Stimulated activated memory B cell treated with anti-CD40 and anti-IgM and Interleukin-4, amounts not matched to agents 10 μg/mL and 1 μg/mL and 100 μg/mL, for 72 hours (primary cell): ENCODE measurements around the gene FADS1.

ENCODE experiments used
- ATAC-seq: fragments of 150-1000 bp; cut with Tn5 transposase; 2 replicates; pipeline ENCODE4 v1.10.0; 2021
- H3K27ac Mint-ChIP-seq: one replicate; pipeline ENCODE4 v1.8.0; 2022; ENCODE audit warnings: mild to moderate bottlenecking, mixed read lengths
- H3K27me3 Mint-ChIP-seq: one replicate; pipeline ENCODE4 v1.8.0; 2022; ENCODE audit warnings: mixed read lengths
- H3K36me3 Mint-ChIP-seq: one replicate; pipeline ENCODE4 v1.8.0; 2022; ENCODE audit warnings: mixed read lengths
- H3K4me1 Mint-ChIP-seq: one replicate; pipeline ENCODE4 v1.8.0; 2022; ENCODE audit warnings: mixed read lengths
- H3K4me3 Mint-ChIP-seq: one replicate; pipeline ENCODE4 v1.8.0; 2022; ENCODE audit warnings: mild to moderate bottlenecking, moderate library complexity, mixed read lengths
- H3K9me3 Mint-ChIP-seq: one replicate; pipeline ENCODE4 v1.8.0; 2022; ENCODE audit warnings: mixed read lengths

FADS1 gene

DNA sequence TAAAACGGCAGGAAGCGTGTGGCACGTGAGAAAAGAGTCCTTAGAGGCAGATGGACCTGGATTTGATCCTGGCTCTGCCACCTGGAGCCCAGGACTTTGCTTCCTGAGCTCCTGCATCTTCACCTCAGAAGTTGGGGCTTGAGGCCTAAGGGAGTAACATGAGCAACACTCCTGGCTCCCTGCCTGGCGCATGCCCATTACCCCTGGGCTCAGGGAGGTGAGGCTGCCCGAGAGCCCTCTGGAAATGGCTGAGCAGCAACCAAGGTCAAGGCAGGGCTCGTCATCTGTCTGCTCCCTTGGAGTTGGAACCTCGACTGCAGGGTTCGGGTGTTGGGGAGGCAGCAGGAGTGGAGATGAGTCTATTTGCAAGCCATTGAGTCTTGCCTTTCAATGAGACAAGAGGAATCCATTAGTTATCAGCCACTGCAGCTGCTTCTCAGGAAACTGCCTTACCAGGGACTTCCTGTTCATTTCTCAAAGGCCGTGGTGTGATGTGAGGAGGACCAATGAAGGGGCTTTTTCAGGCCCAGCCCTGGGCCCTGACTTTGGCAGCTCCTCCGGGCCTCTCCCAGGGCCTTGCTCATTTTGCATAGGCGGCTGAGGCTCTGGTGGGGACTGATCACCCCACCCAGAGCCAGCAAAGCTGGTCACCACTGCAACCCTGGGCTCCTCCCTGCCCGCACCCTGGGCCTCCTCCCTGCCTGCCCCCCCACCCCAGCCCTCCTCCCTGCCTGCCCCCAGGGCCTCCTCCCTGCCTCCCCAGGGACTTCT is 17.7 kb upstream of the FADS1 start:
- Mint-ChIP-seq H3K36me3 (peaks cover 29% of the 10 kb centered on the region), H3K9me3 (no peaks in the 10 kb centered on the region), H3K4me1 (peaks cover 38% of the 10 kb centered on the region), H3K27me3 (peaks cover 26% of the 10 kb centered on the region), H3K4me3 (peak overlapping the region; percentile 25), H3K27ac (peak overlapping the region; percentile 64)
- peak; percentile 93 for ATAC-seq

- H3K4me3 Mint-ChIP-seq: no peak overlapping the region
- peak overlapping the region; percentile 64 for H3K27ac Mint-ChIP-seq
Observed at GRCh38 chr11:61833926-61834277, 17.1 kb upstream of the FADS1 start.

GRCh38 chr11:61833471-61833870 is 16.7 kb upstream of the FADS1 start:
- ATAC-seq: no peak
- H3K4me3 Mint-ChIP-seq: no peak overlapping the region
- H3K36me3 Mint-ChIP-seq: peaks cover 19% of the 10 kb centered on the region
- peaks cover 26% of the 10 kb centered on the region for H3K27me3 Mint-ChIP-seq
- H3K27ac Mint-ChIP-seq: peak overlapping the region; percentile 64
- peaks cover 46% of the 10 kb centered on the region for H3K4me1 Mint-ChIP-seq
- no peaks in the 10 kb centered on the region for H3K9me3 Mint-ChIP-seq

More at GRCh38 chr11:61833926-61834277, 17.1 kb upstream of the FADS1 start:
- H3K4me1 Mint-ChIP-seq: peaks cover 42% of the 10 kb centered on the region
- H3K9me3 Mint-ChIP-seq: no peaks in the 10 kb centered on the region
- no peak for ATAC-seq
- H3K27me3 Mint-ChIP-seq: peaks cover 26% of the 10 kb centered on the region
- H3K36me3 Mint-ChIP-seq: peaks cover 24% of the 10 kb centered on the region

GRCh38 chr11:61832754-61833153 is 16.0 kb upstream of the FADS1 start:
- Mint-ChIP-seq H3K27me3 (peaks cover 30% of the 10 kb centered on the region), H3K4me1 (peaks cover 53% of the 10 kb centered on the region), H3K9me3 (no peaks in the 10 kb centered on the region), H3K4me3 (no peak overlapping the region), H3K27ac (peak overlapping the region; percentile 64), H3K36me3 (peaks cover 18% of the 10 kb centered on the region)
- no peak for ATAC-seq

DNA sequence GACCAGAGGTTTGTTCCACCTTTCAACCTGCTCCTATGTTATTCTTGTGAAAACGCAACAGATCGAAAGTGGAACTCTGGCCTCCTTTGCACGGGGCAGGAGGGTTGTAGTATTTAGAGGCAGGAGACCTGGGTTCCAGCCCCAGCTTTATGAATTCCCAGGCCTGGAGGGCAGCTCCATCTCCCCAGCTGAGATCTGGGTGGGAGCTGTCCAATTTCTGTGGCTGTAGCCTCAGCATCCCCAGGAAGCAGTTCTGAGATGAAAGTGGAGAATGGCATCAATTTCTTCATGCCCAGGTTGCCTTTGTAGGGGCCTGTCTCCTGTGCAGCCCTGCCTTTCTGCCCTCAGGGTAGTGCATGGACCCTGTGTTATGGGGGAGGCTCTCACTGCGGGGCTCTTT is 15.4 kb upstream of the FADS1 start:
- no peak for ATAC-seq
- Mint-ChIP-seq H3K4me1 (peaks cover 55% of the 10 kb centered on the region), H3K9me3 (no peaks in the 10 kb centered on the region), H3K27ac (no peak overlapping the region), H3K27me3 (peaks cover 33% of the 10 kb centered on the region), H3K36me3 (peaks cover 18% of the 10 kb centered on the region), H3K4me3 (no peak overlapping the region)

- Mint-ChIP-seq H3K4me1 (peaks cover 64% of the 10 kb centered on the region), H3K4me3 (peak overlapping the region; percentile 18), H3K9me3 (no peaks in the 10 kb centered on the region), H3K27ac (no peak overlapping the region), H3K27me3 (peaks cover 47% of the 10 kb centered on the region), H3K36me3 (peaks cover 18% of the 10 kb centered on the region)
- no peak for ATAC-seq
Observed at GRCh38 chr11:61830237-61831105, 13.7 kb upstream of the FADS1 start.

DNA sequence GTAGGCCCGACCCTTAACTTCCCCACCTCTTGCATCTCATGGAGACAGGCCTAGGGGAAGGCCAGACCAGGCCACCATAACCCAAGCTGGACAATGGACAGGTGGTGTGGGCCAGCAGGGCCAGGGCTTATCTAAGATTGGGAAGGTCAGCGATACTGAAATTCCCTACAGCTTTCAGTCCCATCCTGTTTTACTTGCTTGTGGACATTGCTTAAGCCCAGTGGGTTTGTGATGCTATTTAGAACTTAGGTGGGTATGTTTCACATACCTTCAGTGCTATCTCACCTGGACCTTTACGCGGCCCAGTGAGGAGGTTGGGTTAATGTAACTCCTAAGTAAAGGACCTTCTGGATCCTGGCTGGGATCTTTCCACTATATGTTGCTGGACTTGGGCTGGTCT is 13.0 kb upstream of the FADS1 start:
- no peak overlapping the region for H3K27ac Mint-ChIP-seq
- H3K27me3 Mint-ChIP-seq: peaks cover 47% of the 10 kb centered on the region

DNA sequence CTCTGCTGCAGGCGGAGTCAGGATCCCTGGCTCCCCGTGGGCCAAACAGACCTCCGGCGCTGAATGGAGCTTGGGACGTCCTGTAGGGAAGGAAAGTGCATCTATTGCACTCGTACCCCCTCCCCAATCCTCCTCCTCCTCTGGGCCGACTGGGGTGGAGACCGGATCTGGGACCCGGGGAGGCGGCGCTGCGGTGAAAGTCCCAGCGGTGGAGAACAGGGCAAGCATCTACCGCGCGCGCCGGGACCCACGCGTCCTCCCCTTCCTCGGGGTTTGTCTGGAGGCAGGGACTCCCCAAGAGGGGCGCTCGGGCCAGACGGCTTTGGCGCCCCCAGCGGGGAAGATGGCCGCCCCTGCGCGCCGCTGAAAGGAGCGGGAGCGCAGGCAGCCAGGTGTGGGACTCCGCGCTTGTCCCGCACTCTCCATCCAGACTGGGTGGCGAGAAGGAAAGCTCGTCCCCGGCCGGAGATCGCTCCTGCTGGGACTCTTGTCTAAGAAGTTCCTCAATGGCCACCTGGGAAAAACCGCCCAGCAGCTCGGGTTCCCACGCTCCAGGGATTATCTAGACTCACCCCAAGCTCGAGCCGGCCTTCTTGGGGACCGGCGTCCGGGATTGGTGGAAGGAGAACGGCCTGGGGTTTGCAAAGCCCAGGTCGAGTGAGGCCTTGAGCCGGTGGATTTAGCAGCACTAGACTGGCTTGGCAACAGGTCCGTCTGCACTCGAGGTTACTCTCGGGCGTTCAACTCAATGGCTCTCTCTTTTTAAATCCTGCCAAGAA is 12.0 kb upstream of the FADS1 start:
- Mint-ChIP-seq H3K4me1 (peaks cover 52% of the 10 kb centered on the region), H3K27ac (peak overlapping the region; percentile 78), H3K4me3 (peak overlapping the region; percentile 90), H3K27me3 (peaks cover 47% of the 10 kb centered on the region), H3K9me3 (no peaks in the 10 kb centered on the region), H3K36me3 (peaks cover 15% of the 10 kb centered on the region)
- peak; percentile 38 for ATAC-seq

More for the DNA sequence above, 13.0 kb upstream of the FADS1 start:
- Mint-ChIP-seq H3K9me3 (no peaks in the 10 kb centered on the region), H3K4me3 (no peak overlapping the region), H3K36me3 (peaks cover 18% of the 10 kb centered on the region), H3K4me1 (peaks cover 60% of the 10 kb centered on the region)
- no peak for ATAC-seq

GRCh38 chr11:61828379-61828628 is 11.5 kb upstream of the FADS1 start:
- H3K27ac Mint-ChIP-seq: peak overlapping the region; percentile 78
- ATAC-seq: no peak
- no peaks in the 10 kb centered on the region for H3K9me3 Mint-ChIP-seq
- peaks cover 9% of the 10 kb centered on the region for H3K36me3 Mint-ChIP-seq
- peak overlapping the region; percentile 90 for H3K4me3 Mint-ChIP-seq
- H3K27me3 Mint-ChIP-seq: peaks cover 47% of the 10 kb centered on the region
- peaks cover 46% of the 10 kb centered on the region for H3K4me1 Mint-ChIP-seq

- Mint-ChIP-seq H3K9me3 (no peaks in the 10 kb centered on the region), H3K4me1 (peaks cover 44% of the 10 kb centered on the region), H3K4me3 (peak within 1 kb of the TSS; percentile 90), H3K27me3 (peaks cover 47% of the 10 kb centered on the region), H3K36me3 (peaks cover 4% of the 10 kb centered on the region), H3K27ac (peak within 1 kb of the TSS; percentile 78)
- peak; percentile 87 for ATAC-seq
Observed at GRCh38 chr11:61827571-61828378, 11.0 kb upstream of the FADS1 start, which contains the start of gene FADS2. Gene FADS2 (plus strand): TSS chr11:61828300. CDS start chr11:61828391, 91 bp downstream.

DNA sequence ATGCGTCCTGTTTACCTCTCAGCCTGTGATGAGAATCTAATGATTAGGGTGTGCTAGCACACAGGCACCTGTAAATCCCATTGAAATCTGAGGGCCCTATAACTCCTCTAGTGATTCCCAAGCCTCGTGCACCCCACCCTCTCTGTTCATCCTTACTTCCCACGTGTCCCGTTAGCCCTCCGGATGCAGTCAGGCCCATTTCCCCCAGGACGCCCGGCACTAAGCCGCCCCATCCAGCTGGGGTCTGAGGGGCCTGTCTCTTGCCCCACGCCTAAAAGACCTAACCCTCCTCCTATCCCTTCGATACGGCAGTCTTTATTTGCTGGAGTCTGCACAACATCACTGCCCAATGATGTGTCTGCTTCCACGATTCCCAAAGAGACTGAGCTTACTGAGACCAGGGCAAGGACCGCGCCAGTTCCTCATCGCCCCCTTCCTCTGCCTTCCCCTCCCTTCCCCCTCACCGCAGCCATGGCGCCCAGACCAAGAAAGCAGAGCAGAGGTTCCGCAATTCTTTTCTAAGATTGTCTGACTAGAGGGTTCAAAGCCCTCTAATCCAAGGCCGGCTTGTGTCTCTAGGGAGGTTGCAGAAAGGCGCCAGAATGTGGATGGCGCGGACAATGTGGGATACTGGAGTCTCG is 10.2 kb upstream of the FADS1 start:
- no peaks in the 10 kb centered on the region for H3K9me3 Mint-ChIP-seq
- peaks cover 47% of the 10 kb centered on the region for H3K27me3 Mint-ChIP-seq
- no peaks in the 10 kb centered on the region for H3K36me3 Mint-ChIP-seq
- H3K27ac Mint-ChIP-seq: peak overlapping the region; percentile 78
- peaks cover 39% of the 10 kb centered on the region for H3K4me1 Mint-ChIP-seq
- peak overlapping the region; percentile 90 for H3K4me3 Mint-ChIP-seq
- peak; percentile 32 for ATAC-seq

GRCh38 chr11:61820174-61820573 is 3.4 kb upstream of the FADS1 start:
- no peak for ATAC-seq

DNA sequence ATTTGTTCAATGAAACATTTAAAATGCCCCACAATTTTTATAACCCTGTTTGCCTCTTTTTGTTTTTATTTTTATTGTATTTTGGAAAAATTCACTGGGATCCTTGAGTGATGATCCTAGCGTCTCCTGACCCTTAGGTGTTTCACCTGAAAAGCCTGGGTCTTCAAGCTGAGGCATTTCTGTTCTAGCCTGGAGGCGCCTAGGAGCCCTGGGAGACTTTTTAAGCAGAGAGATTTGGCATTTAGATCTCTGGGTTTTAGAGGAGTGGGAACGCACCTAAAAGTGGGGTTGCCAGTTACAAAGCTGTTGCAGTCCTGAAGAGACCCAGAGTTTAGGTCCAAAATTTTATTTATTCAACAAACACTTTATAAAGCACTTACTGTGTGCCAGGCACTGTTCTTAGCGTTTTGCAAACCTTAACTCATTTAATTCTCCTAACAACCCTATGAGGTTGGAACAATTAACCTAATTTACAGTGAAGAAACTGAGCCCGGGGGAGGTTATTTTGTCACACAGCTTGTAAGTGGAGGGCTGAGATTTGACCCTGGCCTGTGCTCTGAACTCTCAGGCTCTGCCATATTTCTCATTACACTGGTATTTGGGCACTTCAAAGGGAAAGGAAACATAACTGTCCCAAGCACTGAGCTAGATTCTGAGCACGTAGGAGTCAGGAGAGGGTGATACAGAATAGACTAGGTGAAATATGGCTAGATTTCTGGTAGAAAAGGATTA is 834 bp upstream of the FADS1 start:
- peak overlapping the region; percentile 81 for H3K4me3 Mint-ChIP-seq
- no peaks in the 10 kb centered on the region for H3K36me3 Mint-ChIP-seq
- H3K4me1 Mint-ChIP-seq: peaks cover 21% of the 10 kb centered on the region
- H3K27ac Mint-ChIP-seq: no peak overlapping the region
- no peak for ATAC-seq
- H3K9me3 Mint-ChIP-seq: no peaks in the 10 kb centered on the region
- H3K27me3 Mint-ChIP-seq: peaks cover 22% of the 10 kb centered on the region

More at GRCh38 chr11:61820174-61820573, 3.4 kb upstream of the FADS1 start:
- H3K4me1 Mint-ChIP-seq: peaks cover 15% of the 10 kb centered on the region
- H3K27me3 Mint-ChIP-seq: peaks cover 15% of the 10 kb centered on the region
- H3K36me3 Mint-ChIP-seq: no peaks in the 10 kb centered on the region
- H3K4me3 Mint-ChIP-seq: no peak overlapping the region
- H3K27ac Mint-ChIP-seq: no peak overlapping the region
- H3K9me3 Mint-ChIP-seq: no peaks in the 10 kb centered on the region
